Subcutaneous abdominal adipose tissue (tissue), 5 donors: Measurements from ENCODE around the gene LRR1.
"Not testable (repeated sequence)": the region's sequence is repeated elsewhere in the genome, so short reads cannot be mapped to it uniquely, and the experiment has no call there.

Experiments
- H3K27ac ChIP-seq: one replicate; pipeline ENCODE4 v1.7.0; 2013; ENCODE audit warnings: low read depth, mild to moderate bottlenecking, inconsistent platforms, low read length, moderate library complexity
- H3K27me3 ChIP-seq, 5 donors: one replicate each; pipeline ENCODE4 v1.7.0; 2013; ENCODE audit warnings: low read length in 5 of 5, inconsistent platforms in 1 of 5; ENCODE audit not compliant: control insufficient read depth in 5 of 5, insufficient read depth in 4 of 5
- H3K36me3 ChIP-seq, 5 donors: one replicate each; pipeline ENCODE4 v1.7.0; 2013; ENCODE audit warnings: low read length in 5 of 5; ENCODE audit not compliant: control insufficient read depth in 5 of 5, insufficient read depth in 5 of 5
- H3K4me1 ChIP-seq, 5 donors: one replicate each; pipeline ENCODE4 v1.7.0; 2013; ENCODE audit warnings: low read length in 5 of 5, mild to moderate bottlenecking in 3 of 5, moderate library complexity in 1 of 5; ENCODE audit not compliant: control insufficient read depth in 5 of 5, insufficient read depth in 5 of 5
- H3K4me3 ChIP-seq, 5 donors: one replicate each; pipeline ENCODE4 v1.7.0; 2013; ENCODE audit warnings: low read length in 5 of 5, low read depth in 1 of 5
- H3K9ac ChIP-seq, 5 donors: one replicate each; pipeline ENCODE4 v1.7.0; 2013; ENCODE audit warnings: low read length in 5 of 5, mild to moderate bottlenecking in 4 of 5, moderate library complexity in 3 of 5
- H3K9me3 ChIP-seq, 5 donors: one replicate each; pipeline ENCODE4 v1.7.0; 2013; ENCODE audit warnings: low read length in 5 of 5; ENCODE audit not compliant: control insufficient read depth in 5 of 5
- donor health status: healthy.
- donor health status: healthy.
- donor health status: healthy.
- donor health status: healthy.
- donor health status: healthy.

LRR1 gene

DNA sequence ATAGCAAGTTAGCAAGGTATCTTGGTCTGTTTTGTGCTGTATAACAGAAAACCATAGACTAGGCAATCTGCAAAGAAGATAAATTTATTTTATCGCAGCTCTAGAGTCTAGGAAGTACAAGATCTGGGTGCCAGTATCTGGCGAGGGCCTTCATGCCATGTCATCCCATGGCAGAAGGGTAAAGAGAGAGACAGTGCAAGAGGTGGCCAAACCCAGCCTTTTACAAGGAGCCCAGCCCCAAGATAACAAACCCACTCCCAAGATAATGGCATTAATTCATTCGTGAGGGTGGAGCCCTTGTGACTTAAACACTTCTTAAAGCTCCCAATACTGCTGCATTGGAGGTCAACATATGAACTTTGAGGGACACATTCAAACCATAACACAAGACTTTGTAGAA is 29.5 kb upstream of the LRR1 start:
- H3K27ac ChIP-seq: no peak overlapping the region

DNA sequence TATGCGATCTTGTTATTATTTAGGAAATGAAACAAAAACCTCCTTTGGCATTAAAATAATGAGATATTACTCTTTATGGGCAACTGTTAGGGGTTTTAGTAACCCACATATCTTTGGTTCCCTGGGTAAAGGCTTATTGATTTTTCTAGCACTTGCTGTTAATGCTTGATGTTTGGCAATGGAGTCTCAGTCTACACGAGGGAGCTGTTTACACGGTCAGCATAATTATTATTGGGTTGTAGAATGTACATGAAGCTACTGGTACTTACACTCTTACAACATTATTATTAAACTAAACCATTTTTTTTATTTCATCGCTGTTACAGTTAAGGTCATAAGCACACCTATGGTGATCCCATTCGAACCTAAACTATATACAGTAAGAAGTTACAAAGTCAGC is 24.7 kb upstream of the LRR1 start:
- Histone ChIP-seq H3K27me3 (no peaks in the 10 kb centered on the region), H3K4me1 (no peaks in the 10 kb centered on the region), H3K4me3 (no peak overlapping the region), H3K36me3 (peaks cover 9 to 23% (median 15%) of the 10 kb centered on the region in 5 donors), H3K9ac (no peak overlapping the region), H3K9me3 (no peaks in the 10 kb centered on the region), H3K27ac (no peak overlapping the region)

More for the DNA sequence above, 29.5 kb upstream of the LRR1 start:
- Histone ChIP-seq H3K36me3 (peaks cover 0 to 3% (median 0%) of the 10 kb centered on the region in 5 donors), H3K4me3 (no peak overlapping the region), H3K27me3 (no peaks in the 10 kb centered on the region), H3K9me3 (no peaks in the 10 kb centered on the region), H3K9ac (no peak overlapping the region), H3K4me1 (no peaks in the 10 kb centered on the region)

DNA sequence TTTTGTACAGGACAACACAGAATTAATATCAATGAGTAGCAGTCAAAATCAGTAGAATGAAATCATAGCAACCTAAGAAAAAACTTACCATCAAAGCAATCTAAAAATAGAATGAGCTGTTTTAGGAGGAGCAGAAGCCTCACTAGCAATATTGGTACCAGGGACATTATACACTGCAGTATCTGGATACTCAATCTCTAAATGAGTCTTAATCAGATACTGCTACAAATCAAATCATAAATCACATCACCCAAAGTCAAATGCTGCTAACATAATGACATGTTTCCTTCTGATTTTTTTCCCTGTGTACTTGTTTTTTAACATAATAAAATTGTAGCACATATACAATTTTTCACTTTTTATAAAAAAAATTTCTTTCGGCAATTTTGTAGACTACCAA is 20.6 kb upstream of the LRR1 start:
- Histone ChIP-seq H3K27ac (no peak overlapping the region), H3K4me3 (no peak overlapping the region), H3K36me3 (peaks cover 13 to 30% (median 19%) of the 10 kb centered on the region in 5 donors), H3K4me1 (peaks cover 0 to 2% (median 0%) of the 10 kb centered on the region in 5 donors), H3K9me3 (no peaks in the 10 kb centered on the region), H3K9ac (no peak overlapping the region), H3K27me3 (no peaks in the 10 kb centered on the region)

DNA sequence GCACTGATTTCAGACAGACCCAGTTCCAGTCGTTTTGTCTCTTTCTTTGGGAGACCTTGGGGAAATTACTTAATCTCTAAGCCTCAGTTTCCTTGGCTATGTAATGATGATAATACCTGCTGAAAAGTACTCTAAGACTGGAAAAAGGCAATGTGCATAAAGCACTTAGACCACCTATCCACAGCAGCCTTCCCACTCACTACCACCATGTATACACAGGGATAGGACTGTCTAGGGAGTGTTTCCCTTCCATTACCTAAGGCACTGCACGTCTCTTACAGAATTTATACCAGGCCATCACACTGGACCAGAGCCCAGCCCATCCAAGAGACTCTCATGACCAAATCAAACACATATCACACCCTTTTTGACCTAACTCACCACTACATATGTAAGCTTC is 18.9 kb upstream of the LRR1 start:
- Histone ChIP-seq H3K36me3 (peaks cover 8 to 39% (median 26%) of the 10 kb centered on the region in 5 donors), H3K27ac (no peak overlapping the region), H3K9ac (no peak overlapping the region)

DNA sequence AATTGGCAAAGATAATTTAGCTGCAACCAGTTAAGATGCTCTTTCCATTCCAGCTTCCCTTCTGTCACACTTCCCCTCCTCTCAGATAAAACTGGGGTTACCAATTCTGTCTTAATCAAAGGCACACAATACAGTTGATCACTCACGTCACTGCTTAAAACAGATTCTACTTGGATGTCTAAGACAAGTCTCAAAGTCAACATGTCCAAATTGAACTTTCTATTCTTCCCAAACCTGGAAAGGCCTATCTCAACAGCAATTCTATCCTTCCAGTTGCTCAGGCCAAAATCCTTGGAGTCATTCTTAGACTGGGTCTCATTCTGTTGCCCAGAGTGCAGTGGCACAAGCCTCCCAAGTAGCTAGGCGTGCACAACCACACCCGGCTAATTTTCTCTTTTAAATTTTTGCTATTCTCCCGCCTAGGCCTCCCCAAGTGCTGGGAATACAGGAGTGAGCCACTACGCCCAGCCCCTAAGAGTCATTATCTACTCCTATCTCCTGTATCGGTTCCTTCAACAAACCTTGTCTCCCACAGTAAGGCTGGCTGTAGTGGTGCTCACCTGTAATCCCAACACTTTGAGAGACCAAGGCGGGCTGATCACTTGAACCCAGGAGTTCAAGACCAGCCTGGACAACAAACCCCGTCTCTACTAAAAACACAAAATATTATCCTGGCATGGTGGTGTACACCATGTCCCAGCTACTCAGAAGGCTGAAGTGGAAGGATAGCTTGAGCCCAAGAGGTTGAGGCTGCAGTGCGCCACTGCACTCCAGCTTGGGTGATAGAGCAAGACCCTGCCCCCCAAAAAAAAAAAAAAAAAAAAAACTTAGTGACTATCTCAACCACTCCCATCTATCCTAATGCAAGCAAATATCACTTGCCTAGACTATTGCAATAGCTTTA is 17.3 kb upstream of the LRR1 start:
- H3K9me3 ChIP-seq: no peaks in the 10 kb centered on the region
- no peaks in the 10 kb centered on the region for H3K27me3 ChIP-seq
- peaks cover 8 to 29% (median 24%) of the 10 kb centered on the region in 5 donors for H3K36me3 ChIP-seq
- H3K4me1 ChIP-seq: peaks cover 0 to 25% (median 18%) of the 10 kb centered on the region in 5 donors
- H3K4me3 ChIP-seq: no peak overlapping the region
- H3K27ac ChIP-seq: no peak overlapping the region
- no peak overlapping the region for H3K9ac ChIP-seq

More for the DNA sequence above, 18.9 kb upstream of the LRR1 start:
- H3K4me1 ChIP-seq: peaks cover 0 to 15% (median 10%) of the 10 kb centered on the region in 5 donors
- no peak overlapping the region for H3K4me3 ChIP-seq
- H3K9me3 ChIP-seq: no peaks in the 10 kb centered on the region
- no peaks in the 10 kb centered on the region for H3K27me3 ChIP-seq

DNA sequence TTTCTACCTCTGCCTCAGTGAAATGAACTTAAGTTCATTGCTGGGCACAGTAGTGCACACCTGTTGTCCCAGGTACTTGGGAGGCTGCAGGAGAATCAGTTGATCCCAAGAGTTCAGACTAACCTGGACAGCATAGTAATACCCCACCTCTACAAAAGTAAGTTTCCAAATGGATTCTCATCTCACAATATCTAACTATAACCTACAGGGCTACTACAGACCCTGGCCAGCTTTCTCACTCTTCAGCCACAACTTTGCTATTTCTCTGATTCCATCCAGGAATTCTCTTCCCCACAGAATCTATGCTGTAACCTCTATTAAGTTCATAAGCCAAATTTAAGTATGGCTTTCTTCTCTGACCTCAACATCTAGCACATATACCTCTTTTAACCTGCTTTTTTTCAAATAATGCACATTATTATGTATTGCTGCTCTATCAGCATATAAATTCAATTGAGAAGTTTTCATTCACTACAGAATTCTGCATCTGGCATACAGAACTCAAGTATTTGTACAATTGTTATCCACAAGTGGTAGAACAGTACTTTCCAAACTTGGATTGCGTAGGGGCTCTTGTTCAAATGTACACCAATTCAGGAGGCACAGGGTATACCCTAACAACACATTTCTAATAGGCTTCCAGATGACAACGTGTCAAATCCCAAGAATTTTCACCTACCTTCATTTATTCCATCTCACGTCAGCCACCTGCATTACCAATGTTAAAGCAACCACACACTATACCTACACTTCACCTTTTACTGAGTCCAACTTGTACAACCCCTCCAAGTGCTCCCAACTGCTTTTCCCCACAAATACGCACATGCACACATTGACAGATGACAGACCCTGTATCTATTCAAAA is 16.4 kb upstream of the LRR1 start:
- Histone ChIP-seq H3K36me3 (peaks cover 6 to 21% (median 16%) of the 10 kb centered on the region in 5 donors), H3K4me1 (peaks cover 0 to 25% (median 18%) of the 10 kb centered on the region in 5 donors), H3K9me3 (no peaks in the 10 kb centered on the region), H3K27ac (no peak overlapping the region), H3K9ac (no peak overlapping the region), H3K27me3 (no peaks in the 10 kb centered on the region), H3K4me3 (no peak overlapping the region)

DNA sequence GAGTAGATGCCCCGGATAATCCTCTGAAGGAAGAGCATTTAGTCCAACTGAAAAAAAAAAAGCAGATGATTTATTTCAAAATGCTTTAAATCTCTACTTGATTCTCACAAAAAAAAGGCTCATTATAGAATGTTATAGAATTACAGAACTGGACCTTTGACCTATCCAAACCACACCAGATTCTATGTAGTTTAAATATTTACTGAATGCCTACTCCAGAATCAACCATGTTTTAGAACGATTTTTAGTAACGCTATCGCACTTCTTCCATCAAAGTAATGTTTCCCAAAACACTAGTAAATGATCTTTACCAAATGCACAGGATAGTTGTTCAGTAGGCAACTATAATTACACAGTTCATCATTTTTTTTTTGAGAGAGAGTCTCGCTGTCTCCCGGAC is 15.1 kb upstream of the LRR1 start:
- H3K4me3 ChIP-seq: peak overlapping the region in 1 of 5 donors; percentile 2
- H3K27me3 ChIP-seq: no peaks in the 10 kb centered on the region

DNA sequence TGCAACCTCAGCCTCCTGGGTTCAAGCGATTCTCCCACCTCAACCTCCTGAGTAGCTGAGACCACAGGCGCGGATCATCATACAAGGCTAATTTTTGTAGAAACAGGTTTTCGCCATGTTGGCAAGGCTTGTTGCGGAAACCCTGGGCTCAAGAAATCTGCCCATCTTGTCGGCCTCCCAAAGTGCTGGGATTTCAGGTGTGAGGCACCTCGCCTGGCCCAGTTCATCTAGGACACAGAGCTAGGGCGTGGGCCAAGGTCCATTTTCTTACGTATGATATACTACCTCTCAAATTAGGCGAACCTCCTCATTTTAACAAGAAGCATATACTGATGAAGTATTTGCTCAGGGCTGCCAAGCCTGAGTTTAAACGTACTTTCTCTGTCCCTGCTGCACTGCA is 14.7 kb upstream of the LRR1 start:
- H3K9me3 ChIP-seq: no peaks in the 10 kb centered on the region
- H3K27ac ChIP-seq: peak overlapping the region; percentile 30
- peaks cover 0 to 25% (median 18%) of the 10 kb centered on the region in 5 donors for H3K4me1 ChIP-seq
- no peaks in the 10 kb centered on the region for H3K27me3 ChIP-seq
- H3K36me3 ChIP-seq: peaks cover 5 to 17% (median 14%) of the 10 kb centered on the region in 5 donors
- H3K4me3 ChIP-seq: peak overlapping the region in 2 of 5 donors; percentile 2 to 16
- peak overlapping the region in 1 of 5 donors; percentile 15 for H3K9ac ChIP-seq

More for the DNA sequence above, 15.1 kb upstream of the LRR1 start:
- Histone ChIP-seq H3K9me3 (no peaks in the 10 kb centered on the region), H3K9ac (no peak overlapping the region), H3K36me3 (peaks cover 5 to 17% (median 14%) of the 10 kb centered on the region in 5 donors), H3K27ac (no peak overlapping the region), H3K4me1 (peaks cover 0 to 25% (median 18%) of the 10 kb centered on the region in 5 donors)

DNA sequence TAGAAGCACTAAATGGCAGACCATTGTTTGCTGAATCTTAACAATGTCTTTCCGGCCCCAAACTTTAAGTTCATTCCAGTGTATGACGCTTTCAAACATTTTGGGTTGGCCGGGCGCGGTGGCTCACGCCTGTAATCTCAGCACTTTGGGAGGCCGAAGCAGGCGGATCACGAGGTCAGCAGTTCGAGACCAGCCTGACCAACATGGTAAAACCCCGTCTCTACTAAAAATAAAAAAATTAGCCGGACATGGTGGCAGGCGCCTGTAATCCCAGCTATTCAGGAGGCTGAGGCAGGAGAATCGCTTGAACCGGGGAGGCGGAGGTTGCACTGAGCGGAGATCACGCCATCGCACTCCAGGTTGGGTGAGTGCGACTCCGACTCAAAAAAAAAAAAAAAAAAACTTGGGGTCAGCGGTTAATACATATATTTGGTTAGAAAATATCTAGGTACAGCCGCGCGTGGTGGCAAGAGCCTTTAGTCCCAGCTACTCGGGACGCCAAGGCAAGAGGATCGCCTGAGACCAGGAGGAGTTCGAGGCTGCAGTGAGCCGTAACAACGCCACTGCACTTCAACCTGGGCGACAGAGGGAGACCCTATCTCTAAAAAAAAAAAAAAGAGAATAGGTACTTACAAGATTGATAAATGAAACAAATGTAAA is 13.6 kb upstream of the LRR1 start:
- H3K9me3 ChIP-seq, H3K27me3 ChIP-seq: not testable (repeated sequence)
- Histone ChIP-seq H3K4me1 (peaks cover 0 to 25% (median 18%) of the 10 kb centered on the region in 5 donors), H3K4me3 (peak overlapping the region; percentile 89 to 99 (median 97)), H3K27ac (peak overlapping the region; percentile 94), H3K9ac (peak overlapping the region; percentile 81 to 95 (median 90)), H3K36me3 (peaks cover 5 to 17% (median 14%) of the 10 kb centered on the region in 5 donors)
